Liver (tissue), 9 donors: ENCODE data around the gene PKD2. TPM values are rescaled to one million over a fixed set of nuclear protein-coding genes. Genes with fewer than 3 reads are reported as not detected.

Experiments used
- DNase-seq: peaks from one replicate; pipeline ENCODE4 v3.0.0-alpha.2; 2017; ENCODE audit warnings: low spot score
- H3K27ac ChIP-seq, 2 donors: one replicate each; pipeline ENCODE4 v1.7.0; 2013; ENCODE audit warnings: inconsistent platforms in 2 of 2, low read length in 2 of 2, control low read depth in 1 of 2, low read depth in 1 of 2, mild to moderate bottlenecking in 1 of 2
- H3K27me3 ChIP-seq, 4 donors: one replicate each; pipeline versions ENCODE4 v1.6.1 to v1.7.0; 2013; ENCODE audit warnings: low read length in 3 of 4, inconsistent platforms in 1 of 4, mild to moderate bottlenecking in 1 of 4, moderate library complexity in 1 of 4; ENCODE audit not compliant: control insufficient read depth in 4 of 4, insufficient read depth in 4 of 4
- H3K36me3 ChIP-seq, 4 donors: one replicate each; pipeline versions ENCODE4 v1.6.1 to v1.7.0; 2013; ENCODE audit warnings: low read length in 3 of 4, mild to moderate bottlenecking in 3 of 4, low read depth in 1 of 4, moderate library complexity in 1 of 4; ENCODE audit not compliant: control insufficient read depth in 4 of 4, insufficient read depth in 3 of 4
- H3K4me1 ChIP-seq, 4 donors: one replicate each; pipeline versions ENCODE4 v1.6.1 to v1.7.0; 2013; ENCODE audit warnings: low read length in 3 of 4, mild to moderate bottlenecking in 3 of 4, moderate library complexity in 1 of 4; ENCODE audit not compliant: control insufficient read depth in 4 of 4, insufficient read depth in 4 of 4
- H3K4me3 ChIP-seq, 3 donors: one replicate each; pipeline versions ENCODE4 v1.6.1 to v1.7.0; 2013; ENCODE audit warnings: low read length in 3 of 3, control low read depth in 1 of 3, low read depth in 1 of 3, mild to moderate bottlenecking in 1 of 3
- H3K9ac ChIP-seq, 2 donors: one replicate each; pipeline ENCODE4 v1.7.0; 2013; ENCODE audit warnings: low read length in 2 of 2, mild to moderate bottlenecking in 2 of 2, moderate library complexity in 2 of 2, control low read depth in 1 of 2, low read depth in 1 of 2
- H3K9me3 ChIP-seq, 4 donors: one replicate each; pipeline versions ENCODE4 v1.6.1 to v1.7.0; 2013; ENCODE audit warnings: low read length in 3 of 4; ENCODE audit not compliant: control insufficient read depth in 4 of 4
- ATF3 ChIP-seq: IDR thresholded peaks from 2 replicates; pipeline ENCODE4 v1.6.1; 2016; ENCODE audit warnings: antibody characterized with exemption
- CTCF ChIP-seq: fragments of 150-350 bp; IDR thresholded peaks from 2 replicates; pipeline ENCODE4 v1.5.1; 2017; ENCODE audit warnings: improper control_type of control experiment, low read depth, low read length; ENCODE audit not compliant: missing input control
- FOXA1 ChIP-seq: IDR thresholded peaks from 2 replicates; pipeline ENCODE4 v1.6.1; 2016; ENCODE audit warnings: antibody characterized with exemption
- FOXA2 ChIP-seq: IDR thresholded peaks from 2 replicates; pipeline ENCODE4 v1.6.1; 2016; ENCODE audit warnings: antibody characterized with exemption
- GABPA ChIP-seq, 2 donors: IDR thresholded peaks in 1 of 2; conservative IDR thresholded peaks in 1 of 2; 2 replicates each; pipeline ENCODE4 v1.6.1; 2016; ENCODE audit warnings: antibody characterized with exemption in 2 of 2, mild to moderate bottlenecking in 1 of 2, moderate library complexity in 1 of 2
- HNF4A ChIP-seq, 2 donors: conservative IDR thresholded peaks; 2 replicates each; pipeline ENCODE4 v1.6.1; 2016; ENCODE audit warnings: antibody characterized with exemption in 2 of 2, mild to moderate bottlenecking in 2 of 2
- HNF4G ChIP-seq: IDR thresholded peaks from 2 replicates; pipeline ENCODE4 v1.6.1; 2016; ENCODE audit warnings: antibody characterized with exemption
- JUND ChIP-seq, 2 donors: IDR thresholded peaks; 2 replicates each; pipeline ENCODE4 v1.6.1; 2016; ENCODE audit warnings: antibody characterized with exemption in 2 of 2
- MAX ChIP-seq: IDR thresholded peaks from 2 replicates; pipeline ENCODE4 v1.6.1; 2016; ENCODE audit warnings: antibody characterized with exemption
- NR2F2 ChIP-seq: IDR thresholded peaks from 2 replicates; pipeline ENCODE4 v1.6.1; 2016; ENCODE audit warnings: antibody characterized with exemption
- REST ChIP-seq: IDR thresholded peaks from 2 replicates; pipeline ENCODE4 v1.6.1; 2016; ENCODE audit warnings: antibody characterized with exemption, mild to moderate bottlenecking
- RXRA ChIP-seq, 2 donors: IDR thresholded peaks; 2 replicates each; pipeline ENCODE4 v1.6.1; 2017 to 2018; ENCODE audit warnings: antibody characterized with exemption in 2 of 2, mild to moderate bottlenecking in 1 of 2
- SP1 ChIP-seq: IDR thresholded peaks from 2 replicates; pipeline ENCODE4 v1.6.1; 2018; ENCODE audit warnings: antibody characterized with exemption, mild to moderate bottlenecking
- TAF1 ChIP-seq: conservative IDR thresholded peaks from 2 replicates; pipeline ENCODE4 v1.6.1; 2016; ENCODE audit warnings: antibody characterized with exemption, mild to moderate bottlenecking
- YY1 ChIP-seq: IDR thresholded peaks from 2 replicates; pipeline ENCODE4 v1.6.1; 2016; ENCODE audit warnings: antibody characterized with exemption, mild to moderate bottlenecking
- ZBTB33 ChIP-seq: IDR thresholded peaks from 2 replicates; pipeline ENCODE4 v1.6.1; 2016; ENCODE audit warnings: antibody characterized with exemption
- WGBS: extraction: QIAGEN DNeasy Blood & Tissue Kit; methylation state at CpG from one replicate; pipeline ENCODE4 v1.1.7; 2013; 5-methylcytosine and 5-hydroxymethylcytosine counted together
- polyA plus RNA-seq, 2 donors: library from polyadenylated mRNA; stranded (reverse) in 1 of 2; unstranded in 1 of 2; fragments of 200-250 nt in 1 of 2; fragments of >200 nt in 1 of 2; fragmentation: Nextera tagmentation in 1 of 2; extraction: Ambion mirVana in 1 of 2; gene quantifications; one replicate each; pipeline versions ENCODE4 v1.2.1 to v1.2.3, GENCODE V29; 2013 to 2015
- total RNA-seq, 2 donors: library from RNA; depleted of rRNA; stranded (reverse); fragments of >200 nt; gene quantifications; one replicate each; pipeline ENCODE4 v1.2.3, GENCODE V29; 2014
- donor health status: healthy.
- donor health status: healthy.
- donor health status: healthy.
- donor health status: healthy.
- donor health status: healthy.

The PKD2 gene
- total and polyA plus RNA-seq, 4 donors: 1.5 to 11.4 (median 7.1) TPM

- TF ChIP-seq FOXA2 (no peak), JUND (IDR thresholded peaks at IDR 0.05) (no peak), GABPA (IDR thresholded peaks at IDR 0.05 in 1 of 2, conservative IDR thresholded peaks at IDR 0.05 in 1 of 2) (no peak), SP1 (no peak), FOXA1 (no peak), CTCF (no peak), REST (no peak), YY1 (no peak), HNF4A (conservative IDR thresholded peaks at IDR 0.05) (no peak), TAF1 (no peak), ATF3 (no peak), ZBTB33 (no peak), MAX (no peak), HNF4G (no peak), RXRA (IDR thresholded peaks at IDR 0.05) (no peak), NR2F2 (no peak)
- H3K9ac ChIP-seq: no peak overlapping the region
- no peaks in the 10 kb centered on the region for H3K27me3 ChIP-seq
- peaks cover 0 to 5% (median 2%) of the 10 kb centered on the region in 4 donors for H3K9me3 ChIP-seq
- no peaks in the 10 kb centered on the region for H3K4me1 ChIP-seq
- peaks cover 0 to 6% (median 0%) of the 10 kb centered on the region in 4 donors for H3K36me3 ChIP-seq
- DNase-seq: no peak
- no peak overlapping the region for H3K27ac ChIP-seq
- H3K4me3 ChIP-seq: no peak overlapping the region
- 78% methylated on average over 3 of the region's 3 CpGs for WGBS
These were observed 21.5 kb downstream of the PKD2 start for GRCh38 chr4:88028946-88029345.

GRCh38 chr4:88029556-88029955 lies 22.1 kb downstream of the PKD2 start:
- no peak overlapping the region for H3K9ac ChIP-seq
- TF ChIP-seq MAX (no peak), ZBTB33 (no peak), SP1 (no peak), REST (no peak), HNF4G (no peak), TAF1 (no peak), NR2F2 (no peak), HNF4A (conservative IDR thresholded peaks at IDR 0.05) (no peak), ATF3 (no peak), GABPA (IDR thresholded peaks at IDR 0.05 in 1 of 2, conservative IDR thresholded peaks at IDR 0.05 in 1 of 2) (no peak), YY1 (no peak)
- no peak for DNase-seq
- no peaks in the 10 kb centered on the region for H3K27me3 ChIP-seq
- H3K27ac ChIP-seq: no peak overlapping the region
- peaks cover 0 to 6% (median 0%) of the 10 kb centered on the region in 4 donors for H3K36me3 ChIP-seq
- 87% methylated on average over 3 of the region's 3 CpGs for WGBS
- no peaks in the 10 kb centered on the region for H3K4me1 ChIP-seq
- H3K9me3 ChIP-seq: peaks cover 0 to 5% (median 2%) of the 10 kb centered on the region in 4 donors
- H3K4me3 ChIP-seq: no peak overlapping the region
